Muscle of leg (tissue), 11 donors: ENCODE measurements around the gene CDKAL1. TPM values are rescaled to one million over a fixed set of nuclear protein-coding genes. Genes with fewer than 3 reads are reported as not detected.

Experiments used
- DNase-seq: peaks from one replicate; pipeline ENCODE4 v3.0.0; 2013
- H3K27ac ChIP-seq: one replicate; pipeline ENCODE4 v1.5.1; 2013; ENCODE audit warnings: mild to moderate bottlenecking, low read length, control low read depth
- H3K27me3 ChIP-seq: one replicate; pipeline ENCODE4 v1.6.1; 2013; ENCODE audit warnings: low read length; ENCODE audit not compliant: control insufficient read depth, insufficient read depth
- H3K36me3 ChIP-seq: one replicate; pipeline ENCODE4 v1.6.1; 2013; ENCODE audit warnings: low read length; ENCODE audit not compliant: control insufficient read depth, insufficient read depth
- H3K4me1 ChIP-seq: one replicate; pipeline ENCODE4 v1.6.1; 2013; ENCODE audit warnings: low read length; ENCODE audit not compliant: control insufficient read depth, insufficient read depth
- H3K4me3 ChIP-seq: one replicate; pipeline ENCODE4 v1.5.1; 2013; ENCODE audit warnings: low read length, control low read depth
- H3K9me3 ChIP-seq: replicated peaks from 2 replicates; pipeline ENCODE4 v1.6.1; 2013; ENCODE audit warnings: low read depth, low read length; ENCODE audit not compliant: control insufficient read depth
- WGBS: methylation state at CpG from one replicate; pipeline ENCODE4 v1.1.5; 2013; ENCODE audit warnings: missing lambda C conversion rate; ENCODE audit not compliant: insufficient coverage; 5-methylcytosine and 5-hydroxymethylcytosine counted together
- polyA plus RNA-seq, 8 donors: library from polyadenylated mRNA; unstranded; fragments of 120-200 nt; gene quantifications; one replicate each; pipeline versions ENCODE4 v1.2.1 to v1.2.3, GENCODE V29; 2013; ENCODE audit warnings: inconsistent platforms in 1 of 8, low replicate concordance in 1 of 8; ENCODE audit not compliant: insufficient read length in 8 of 8, insufficient read depth in 1 of 8
- total RNA-seq: library from RNA; stranded (reverse); fragments of 120-200 nt; gene quantifications from one replicate; pipeline ENCODE4 v1.2.4, GENCODE V29; 2013

The CDKAL1 gene
- total and polyA plus RNA-seq, 9 donors: 11.0 to 23.6 (median 13.0) TPM

GRCh38 chr6:21027507-21027906 is 493.2 kb downstream of the CDKAL1 start:
- H3K4me1 ChIP-seq: no peaks in the 10 kb centered on the region
- H3K36me3 ChIP-seq: no peaks in the 10 kb centered on the region
- 80% methylated on average over 1 of the region's 2 CpGs for WGBS
- H3K27ac ChIP-seq: no peak overlapping the region
- no peak for DNase-seq
- no peak overlapping the region for H3K4me3 ChIP-seq
- H3K9me3 ChIP-seq: no peaks in the 10 kb centered on the region
- H3K27me3 ChIP-seq: no peaks in the 10 kb centered on the region

GRCh38 chr6:21031182-21031581 is 496.9 kb downstream of the CDKAL1 start:
- no peak overlapping the region for H3K27ac ChIP-seq
- WGBS: 92% methylated on average over 3 of the region's 5 CpGs

GRCh38 chr6:21033084-21033483 is 498.8 kb downstream of the CDKAL1 start:
- H3K4me1 ChIP-seq: peaks cover 4% of the 10 kb centered on the region
- 71% methylated on average over 1 of the region's 1 CpG for WGBS
- H3K4me3 ChIP-seq: no peak overlapping the region
- H3K27ac ChIP-seq: peak overlapping the region; percentile 69
- DNase-seq: peak; percentile 62
- H3K9me3 ChIP-seq: no peaks in the 10 kb centered on the region
- no peaks in the 10 kb centered on the region for H3K36me3 ChIP-seq
- no peaks in the 10 kb centered on the region for H3K27me3 ChIP-seq

More at GRCh38 chr6:21031182-21031581, 496.9 kb downstream of the CDKAL1 start:
- Histone ChIP-seq H3K9me3 (no peaks in the 10 kb centered on the region), H3K4me1 (peaks cover 4% of the 10 kb centered on the region), H3K27me3 (no peaks in the 10 kb centered on the region), H3K36me3 (no peaks in the 10 kb centered on the region), H3K4me3 (no peak overlapping the region)
- DNase-seq: no peak

GRCh38 chr6:21033575-21034026 is 499.3 kb downstream of the CDKAL1 start:
- Histone ChIP-seq H3K36me3 (no peaks in the 10 kb centered on the region), H3K4me1 (peaks cover 4% of the 10 kb centered on the region), H3K4me3 (no peak overlapping the region), H3K9me3 (no peaks in the 10 kb centered on the region), H3K27me3 (no peaks in the 10 kb centered on the region), H3K27ac (peak overlapping the region; percentile 69)
- 48% methylated on average over 3 of the region's 4 CpGs for WGBS
- DNase-seq: peak; percentile 93

GRCh38 chr6:21034345-21034744 is 500.1 kb downstream of the CDKAL1 start:
- peak overlapping the region; percentile 62 for H3K27ac ChIP-seq
- DNase-seq: no peak
- H3K36me3 ChIP-seq: no peaks in the 10 kb centered on the region
- WGBS: no CpG with 5 or more reads among the region's 3 CpGs
- no peaks in the 10 kb centered on the region for H3K9me3 ChIP-seq
- peaks cover 4% of the 10 kb centered on the region for H3K4me1 ChIP-seq
- H3K4me3 ChIP-seq: no peak overlapping the region
- H3K27me3 ChIP-seq: no peaks in the 10 kb centered on the region

GRCh38 chr6:21037453-21037852 is 503.2 kb downstream of the CDKAL1 start:
- no peak overlapping the region for H3K27ac ChIP-seq
- H3K36me3 ChIP-seq: no peaks in the 10 kb centered on the region
- no peak overlapping the region for H3K4me3 ChIP-seq
- H3K4me1 ChIP-seq: peaks cover 4% of the 10 kb centered on the region
- no peak for DNase-seq
- no peaks in the 10 kb centered on the region for H3K27me3 ChIP-seq
- no CpG with 5 or more reads among the region's 1 CpG for whole genome bisulfite sequencing
- H3K9me3 ChIP-seq: no peaks in the 10 kb centered on the region

- Histone ChIP-seq H3K4me1 (no peaks in the 10 kb centered on the region), H3K27me3 (no peaks in the 10 kb centered on the region), H3K27ac (no peak overlapping the region), H3K4me3 (no peak overlapping the region), H3K9me3 (no peaks in the 10 kb centered on the region), H3K36me3 (no peaks in the 10 kb centered on the region)
- no CpG with 5 or more reads among the region's 7 CpGs for WGBS
- peak; percentile 73 for DNase-seq
Measured at GRCh38 chr6:21039926-21040325, 505.7 kb downstream of the CDKAL1 start.

GRCh38 chr6:21045135-21045700 is 511.0 kb downstream of the CDKAL1 start:
- no peak for DNase-seq
- peaks cover 11% of the 10 kb centered on the region for H3K4me1 ChIP-seq

GRCh38 chr6:21046276-21046675 is 512.0 kb downstream of the CDKAL1 start:
- DNase-seq: no peak
- H3K27ac ChIP-seq: peak overlapping the region; percentile 50

More at GRCh38 chr6:21045135-21045700, 511.0 kb downstream of the CDKAL1 start:
- Histone ChIP-seq H3K4me3 (no peak overlapping the region), H3K27me3 (no peaks in the 10 kb centered on the region), H3K27ac (no peak overlapping the region), H3K36me3 (no peaks in the 10 kb centered on the region), H3K9me3 (no peaks in the 10 kb centered on the region)
- 86% methylated on average over 2 of the region's 5 CpGs for WGBS

GRCh38 chr6:21048047-21048446 is 513.8 kb downstream of the CDKAL1 start:
- no CpG with 5 or more reads among the region's 2 CpGs for WGBS
- H3K4me3 ChIP-seq: no peak overlapping the region
- no peaks in the 10 kb centered on the region for H3K36me3 ChIP-seq
- no peak for DNase-seq
- H3K27ac ChIP-seq: no peak overlapping the region
- H3K4me1 ChIP-seq: peaks cover 11% of the 10 kb centered on the region
- no peaks in the 10 kb centered on the region for H3K27me3 ChIP-seq
- no peaks in the 10 kb centered on the region for H3K9me3 ChIP-seq

More at GRCh38 chr6:21046276-21046675, 512.0 kb downstream of the CDKAL1 start:
- no peaks in the 10 kb centered on the region for H3K9me3 ChIP-seq
- H3K36me3 ChIP-seq: no peaks in the 10 kb centered on the region
- H3K4me1 ChIP-seq: peaks cover 11% of the 10 kb centered on the region
- no peak overlapping the region for H3K4me3 ChIP-seq
- no peaks in the 10 kb centered on the region for H3K27me3 ChIP-seq
- 67% methylated on average over 5 of the region's 6 CpGs for WGBS

- Histone ChIP-seq H3K9me3 (no peaks in the 10 kb centered on the region), H3K27ac (no peak overlapping the region), H3K4me3 (no peak overlapping the region), H3K27me3 (no peaks in the 10 kb centered on the region), H3K36me3 (no peaks in the 10 kb centered on the region), H3K4me1 (peaks cover 11% of the 10 kb centered on the region)
- no peak for DNase-seq
Measured at GRCh38 chr6:21049148-21049547, 514.9 kb downstream of the CDKAL1 start.
